Activated CD8-positive, alpha-beta T cell treated with anti-CD3 and anti-CD28 coated beads, Interleukin-2, amount 10 ng/mL, durations not matched to agents 7 days and 5 days (primary cell): ENCODE results near the gene GRIP1. TPM values are rescaled to one million over a fixed set of nuclear protein-coding genes. Genes with fewer than 3 reads are reported as not detected.

Experiments
- ATAC-seq: fragments of 150-1000 bp; cut with Tn5 transposase; one replicate; pipeline ENCODE4 v1.10.0; 2021; ENCODE audit warnings: moderate library complexity
- CTCF ChIA-PET: fragments of 350-600 bp; sonication (Branson Sonifier 250); formaldehyde crosslinking; loops from one replicate; lab custom pipeline; 2021; ENCODE audit warnings: antibody characterized with exemption; lab: Charles Lee
- POLR2A ChIA-PET: fragments of 350-600 bp; sonication (Branson Sonifier 250); formaldehyde crosslinking; loops from one replicate; lab custom pipeline; 2021; ENCODE audit warnings: antibody characterized with exemption; lab: Charles Lee
- DNase-seq: peaks from one replicate; pipeline ENCODE4 v3.0.0-alpha.2; 2020
- H3K27ac Mint-ChIP-seq: one replicate; pipeline ENCODE4 v1.8.0; 2021; ENCODE audit warnings: mild to moderate bottlenecking, mixed read lengths
- H3K27me3 Mint-ChIP-seq: one replicate; pipeline ENCODE4 v1.8.0; 2021; ENCODE audit warnings: low read depth, mixed read lengths
- H3K36me3 Mint-ChIP-seq: one replicate; pipeline ENCODE4 v1.8.0; 2021; ENCODE audit warnings: low read depth, mixed read lengths
- H3K4me1 Mint-ChIP-seq: one replicate; pipeline ENCODE4 v1.8.0; 2021; ENCODE audit warnings: low read depth, mixed read lengths
- H3K4me3 Mint-ChIP-seq: one replicate; pipeline ENCODE4 v1.8.0; 2021; ENCODE audit warnings: mild to moderate bottlenecking, mixed read lengths
- H3K9me3 Mint-ChIP-seq: one replicate; pipeline ENCODE4 v1.8.0; 2022; ENCODE audit warnings: mixed read lengths; ENCODE audit not compliant: insufficient read depth
- total RNA-seq, 2 experiments: library from RNA; stranded (reverse); gene quantifications; one replicate each; pipeline ENCODE4 v1.2.3, GENCODE V29; 2021

GRIP1 gene
- total RNA-seq, 2 experiments from 2014 or later = 0.29 to 0.55 TPM

DNA sequence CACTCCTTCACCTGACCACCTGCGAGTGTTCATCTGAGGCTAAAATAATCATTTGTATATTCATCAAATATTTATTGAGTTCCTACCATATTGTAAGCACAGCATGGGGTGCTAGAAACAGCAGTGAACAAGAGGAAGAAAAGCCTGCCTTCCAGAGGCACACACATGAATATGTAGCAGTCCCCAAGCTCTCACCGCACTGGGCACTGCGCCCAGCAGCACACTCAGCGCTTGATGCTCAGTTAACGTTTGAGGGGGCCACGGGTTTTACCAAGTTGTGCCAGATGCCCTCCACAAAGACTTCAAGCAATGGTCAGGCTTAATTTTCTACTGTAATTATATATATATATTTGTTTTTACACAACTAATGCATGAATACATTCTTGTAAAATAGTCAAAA lies 324.6 kb downstream of the GRIP1 start:
- CTCF ChIA-PET = interaction anchor here (1.2 kb wide), 1 partner anchor 84 kb away, joined by 5 read pairs; no protein-coding TSS in a partner anchor
- H3K36me3 Mint-ChIP-seq = peaks cover 2% of the 10 kb centered on the region
- no peak overlapping the region for H3K27ac Mint-ChIP-seq
- POLR2A ChIA-PET = no interaction called here
- H3K27me3 Mint-ChIP-seq = no peaks in the 10 kb centered on the region
- no peaks in the 10 kb centered on the region for H3K4me1 Mint-ChIP-seq
- H3K4me3 Mint-ChIP-seq = no peak overlapping the region
- no peaks in the 10 kb centered on the region for H3K9me3 Mint-ChIP-seq
- ATAC-seq = no peak
- no peak for DNase-seq

DNA sequence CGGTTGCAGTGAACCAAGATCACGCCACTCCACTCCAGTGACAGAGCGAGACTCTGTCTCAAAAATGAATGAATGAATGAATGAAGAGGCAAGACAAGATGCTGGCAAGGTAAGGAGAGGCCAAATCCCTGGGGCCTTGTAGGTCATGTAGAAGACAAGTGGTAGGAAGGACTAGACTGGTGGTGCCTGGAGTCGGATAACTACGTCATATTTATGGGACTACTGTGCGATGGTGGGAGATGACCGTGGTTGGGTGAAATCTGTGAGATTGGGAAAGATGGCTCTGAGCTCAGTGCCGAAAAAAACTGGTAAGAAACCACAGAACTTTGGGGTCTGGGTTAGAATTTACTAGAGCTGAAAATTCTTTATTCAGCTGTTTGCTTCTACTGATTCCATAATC lies 326.0 kb downstream of the GRIP1 start:
- Mint-ChIP-seq H3K4me3 (no peak overlapping the region), H3K27ac (no peak overlapping the region), H3K36me3 (peaks cover 6% of the 10 kb centered on the region), H3K4me1 (no peaks in the 10 kb centered on the region), H3K9me3 (no peaks in the 10 kb centered on the region), H3K27me3 (no peaks in the 10 kb centered on the region)
- no peak for DNase-seq
- ATAC-seq = no peak
- POLR2A ChIA-PET = no interaction called here
- CTCF ChIA-PET = interaction anchor here (1.4 to 2.1 kb wide), 2 partner anchors 23 to 56 kb away, joined by 4 to 7 read pairs; no protein-coding TSS in a partner anchor

DNA sequence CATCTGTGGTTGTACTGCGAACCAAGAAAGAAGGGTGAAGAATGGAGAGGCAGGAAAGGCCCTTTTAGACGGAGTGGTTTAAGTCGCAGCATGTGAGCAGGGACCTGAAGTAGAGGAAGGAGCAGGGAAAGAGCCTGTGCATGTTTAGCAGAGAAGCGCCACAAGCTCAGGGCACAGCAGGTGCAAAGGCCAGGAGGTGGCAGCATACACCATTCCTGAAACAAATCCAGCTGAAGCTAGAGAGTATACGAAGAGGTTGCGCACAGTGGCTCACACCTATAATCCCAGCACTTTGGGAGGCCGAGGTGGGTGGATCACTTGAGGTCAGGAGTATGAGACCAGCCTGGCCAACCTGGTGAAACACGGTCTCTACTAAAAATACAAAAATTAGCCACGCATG lies 326.7 kb downstream of the GRIP1 start:
- CTCF ChIA-PET = interaction anchor here (2.1 kb wide), 1 partner anchor 57 kb away, joined by 7 read pairs; no protein-coding TSS in a partner anchor
- ATAC-seq = no peak
- H3K4me1 Mint-ChIP-seq = no peaks in the 10 kb centered on the region
- H3K27me3 Mint-ChIP-seq = no peaks in the 10 kb centered on the region
- POLR2A ChIA-PET = no interaction called here
- no peaks in the 10 kb centered on the region for H3K9me3 Mint-ChIP-seq
- peak; percentile 36 for DNase-seq
- H3K36me3 Mint-ChIP-seq = peaks cover 9% of the 10 kb centered on the region
- no peak overlapping the region for H3K27ac Mint-ChIP-seq
- H3K4me3 Mint-ChIP-seq = no peak overlapping the region

DNA sequence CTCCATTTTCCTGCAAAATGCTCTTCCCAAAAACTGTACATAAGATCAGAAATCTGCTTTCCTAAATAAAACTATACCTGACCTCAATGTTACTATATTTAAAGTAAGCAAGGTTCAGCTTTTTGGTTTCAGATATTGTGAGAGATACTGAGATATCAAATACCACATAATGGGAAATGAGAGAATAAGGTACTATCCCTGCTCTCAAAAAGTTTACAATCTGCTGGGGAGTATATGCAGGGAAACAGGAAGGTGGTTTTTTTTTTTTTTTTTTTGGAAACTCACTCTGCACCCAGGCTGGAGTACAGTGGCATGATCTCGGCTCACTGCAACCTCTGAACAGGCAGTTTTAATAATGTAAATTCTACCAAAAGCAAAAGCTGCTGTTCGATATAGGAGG lies 327.6 kb downstream of the GRIP1 start:
- H3K27me3 Mint-ChIP-seq = no peaks in the 10 kb centered on the region
- H3K36me3 Mint-ChIP-seq = peaks cover 16% of the 10 kb centered on the region
- DNase-seq = no peak
- no peaks in the 10 kb centered on the region for H3K9me3 Mint-ChIP-seq
- H3K4me3 Mint-ChIP-seq = no peak overlapping the region
- no peaks in the 10 kb centered on the region for H3K4me1 Mint-ChIP-seq
- ChIA-PET CTCF (interaction anchor here (0.6 kb wide), 1 partner anchor 81 kb away, joined by 3 read pairs; no protein-coding TSS in a partner anchor), POLR2A (no interaction called here)
- H3K27ac Mint-ChIP-seq = no peak overlapping the region
- ATAC-seq = no peak

DNA sequence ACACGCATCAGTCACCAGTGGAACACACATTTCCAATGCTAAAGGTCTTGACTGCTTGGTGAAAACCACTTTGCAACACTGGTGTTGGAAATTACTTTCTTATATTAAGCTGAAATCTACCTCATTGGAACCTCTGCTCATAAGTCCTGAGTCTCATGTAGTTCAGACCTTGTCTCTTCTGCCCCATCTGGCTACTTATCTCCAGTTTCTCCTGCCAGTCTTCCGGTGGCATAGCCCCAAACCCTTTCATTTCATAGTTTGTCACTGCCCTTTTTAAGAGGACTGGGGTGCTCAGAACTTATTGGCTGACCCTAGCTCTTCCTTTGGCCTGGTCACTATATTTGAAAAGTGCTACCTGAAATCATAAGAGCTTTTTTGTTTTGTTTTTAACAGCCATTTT lies 332.9 kb downstream of the GRIP1 start:
- Mint-ChIP-seq H3K36me3 (peaks cover 61% of the 10 kb centered on the region), H3K4me1 (peaks cover 10% of the 10 kb centered on the region), H3K4me3 (no peak overlapping the region), H3K27ac (no peak overlapping the region), H3K27me3 (no peaks in the 10 kb centered on the region), H3K9me3 (peaks cover 13% of the 10 kb centered on the region)
- POLR2A ChIA-PET = no interaction called here
- no peak for ATAC-seq
- CTCF ChIA-PET = interaction anchor here (0.8 to 1.4 kb wide), 2 partner anchors 54 to 320 kb away, joined by 3 read pairs; no protein-coding TSS in a partner anchor
- DNase-seq = no peak

DNA sequence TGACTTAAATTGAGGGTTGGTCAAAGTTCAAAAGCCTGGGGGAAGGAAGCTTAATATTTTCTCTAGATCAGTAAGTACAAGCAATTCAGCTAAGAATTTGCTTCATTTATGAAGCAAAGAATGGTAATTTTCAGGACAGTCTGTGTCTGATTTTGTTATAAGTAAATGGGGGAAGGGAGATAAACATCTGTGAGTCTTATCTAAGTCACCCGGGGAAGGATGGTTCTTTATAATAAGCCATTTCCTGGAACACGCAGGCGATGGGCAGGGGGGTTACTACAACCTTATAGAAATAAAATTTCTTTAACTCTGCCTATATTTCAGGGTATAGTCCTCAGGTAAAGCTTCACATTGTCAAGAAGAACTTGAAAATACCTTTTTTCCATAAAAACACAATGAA lies 333.7 kb downstream of the GRIP1 start:
- ATAC-seq (no peak), DNase-seq (no peak)
- Mint-ChIP-seq H3K36me3 (peaks cover 68% of the 10 kb centered on the region), H3K27me3 (no peaks in the 10 kb centered on the region), H3K4me1 (peaks cover 10% of the 10 kb centered on the region), H3K27ac (no peak overlapping the region), H3K9me3 (peaks cover 14% of the 10 kb centered on the region), H3K4me3 (no peak overlapping the region)
- ChIA-PET CTCF (interaction anchor here (0.8 to 1.4 kb wide), 2 partner anchors 55 to 319 kb away, joined by 3 read pairs; no protein-coding TSS in a partner anchor), POLR2A (no interaction called here)

DNA sequence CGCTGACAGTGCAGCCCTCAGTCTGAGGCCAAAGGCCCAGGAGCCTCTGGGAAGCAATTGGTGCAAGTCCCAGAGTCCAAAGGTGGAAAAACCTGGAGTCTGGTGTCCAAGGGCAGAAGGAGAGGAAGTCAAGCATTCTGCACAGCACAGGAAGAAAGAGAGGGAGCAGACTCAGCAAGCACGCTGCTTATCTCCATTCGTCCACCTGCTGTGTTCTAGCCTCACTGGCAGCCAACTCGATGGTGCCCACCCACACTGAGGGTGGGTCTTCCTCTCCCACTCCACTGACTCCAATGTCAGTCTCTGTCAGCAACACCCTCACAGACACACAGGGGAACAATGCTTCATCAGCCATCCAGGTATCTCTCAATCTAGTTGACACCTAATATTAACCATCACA lies 337.8 kb downstream of the GRIP1 start:
- Mint-ChIP-seq H3K4me3 (no peak overlapping the region), H3K36me3 (peaks cover 77% of the 10 kb centered on the region), H3K9me3 (peaks cover 20% of the 10 kb centered on the region), H3K4me1 (peaks cover 10% of the 10 kb centered on the region), H3K27ac (no peak overlapping the region), H3K27me3 (no peaks in the 10 kb centered on the region)
- ATAC-seq = no peak
- CTCF ChIA-PET = no interaction called here
- POLR2A ChIA-PET = no interaction called here
- DNase-seq = no peak

DNA sequence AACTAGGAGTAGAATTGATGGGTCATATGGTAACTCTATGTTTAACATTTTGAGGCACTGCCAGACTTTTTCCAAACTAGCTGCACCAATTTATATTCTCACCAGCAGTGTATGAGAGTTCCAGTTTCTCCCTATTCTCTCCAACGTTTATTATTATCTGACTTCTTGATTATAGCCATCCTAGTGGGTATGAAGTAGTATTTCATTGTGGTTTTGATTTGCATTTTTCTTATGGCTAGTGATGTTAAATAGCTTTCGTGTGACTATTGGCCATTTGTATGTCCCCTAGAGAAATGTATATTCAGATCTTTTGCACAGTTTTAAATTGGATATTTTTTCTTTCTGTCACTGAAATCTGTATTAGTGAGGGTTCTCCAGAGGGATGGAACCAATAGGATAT lies 338.7 kb downstream of the GRIP1 start:
- ATAC-seq (no peak), DNase-seq (no peak)
- POLR2A ChIA-PET = no interaction called here
- H3K27ac Mint-ChIP-seq = no peak overlapping the region
- CTCF ChIA-PET = no interaction called here
- peaks cover 19% of the 10 kb centered on the region for H3K9me3 Mint-ChIP-seq
- no peak overlapping the region for H3K4me3 Mint-ChIP-seq
- H3K27me3 Mint-ChIP-seq = no peaks in the 10 kb centered on the region
- H3K4me1 Mint-ChIP-seq = peaks cover 10% of the 10 kb centered on the region
- H3K36me3 Mint-ChIP-seq = peaks cover 67% of the 10 kb centered on the region

DNA sequence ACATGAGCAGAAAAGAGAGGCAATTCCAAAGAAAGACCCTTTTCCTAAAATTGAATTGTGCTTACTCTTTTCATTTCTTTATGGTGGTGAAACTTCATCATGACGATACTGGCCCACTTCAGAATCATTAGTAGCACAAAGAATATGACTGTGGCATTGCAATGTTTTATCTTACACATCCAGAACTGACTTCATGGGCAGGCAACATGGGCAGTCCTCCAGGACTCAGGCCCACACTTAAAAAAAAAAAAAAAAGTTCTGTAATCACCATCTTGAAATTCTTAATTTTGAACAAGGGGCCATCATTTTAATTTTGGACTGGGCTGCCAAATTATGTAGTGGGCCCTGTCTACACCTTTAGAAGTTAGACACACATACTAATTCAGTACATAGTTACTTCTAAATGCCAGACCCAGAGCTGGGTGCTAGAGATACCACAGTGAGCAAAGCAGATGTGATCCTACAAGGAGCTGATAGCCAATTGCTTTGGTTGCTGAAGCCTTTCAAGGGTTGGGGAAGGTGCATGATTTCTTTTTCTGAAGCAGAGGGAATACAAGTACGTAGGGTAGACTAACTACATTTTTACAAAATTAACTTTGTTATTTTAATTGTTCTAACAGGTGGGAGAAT lies 341.4 kb downstream of the GRIP1 start:
- Mint-ChIP-seq H3K36me3 (peaks cover 56% of the 10 kb centered on the region), H3K4me3 (no peak overlapping the region), H3K27ac (no peak overlapping the region), H3K9me3 (peaks cover 16% of the 10 kb centered on the region), H3K27me3 (no peaks in the 10 kb centered on the region), H3K4me1 (no peaks in the 10 kb centered on the region)
- ChIA-PET CTCF (no interaction called here), POLR2A (no interaction called here)
- DNase-seq = no peak
- ATAC-seq = no peak

DNA sequence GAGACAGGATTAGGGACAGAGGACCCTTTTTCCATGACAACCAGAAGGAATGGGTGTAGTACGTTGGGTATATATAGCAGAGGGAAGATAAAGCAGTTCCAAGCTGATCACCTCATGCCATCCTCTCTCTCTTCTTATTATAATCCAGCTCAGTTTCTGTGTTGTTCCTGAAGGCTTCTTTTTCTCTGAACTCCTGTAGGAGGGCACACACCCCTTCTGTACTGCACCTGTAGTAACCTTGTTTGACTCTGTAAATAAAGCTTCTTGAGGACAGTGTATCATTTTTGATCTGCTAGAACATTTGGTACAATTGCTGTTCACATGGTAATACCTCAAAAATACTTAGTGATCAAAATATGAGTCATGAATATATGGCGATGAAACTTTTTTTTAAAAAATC lies 343.1 kb downstream of the GRIP1 start:
- no peak overlapping the region for H3K27ac Mint-ChIP-seq
- ChIA-PET POLR2A (no interaction called here), CTCF (no interaction called here)
- H3K36me3 Mint-ChIP-seq = peaks cover 57% of the 10 kb centered on the region
- no peak for DNase-seq
- no peak overlapping the region for H3K4me3 Mint-ChIP-seq
- H3K4me1 Mint-ChIP-seq = no peaks in the 10 kb centered on the region
- peaks cover 7% of the 10 kb centered on the region for H3K9me3 Mint-ChIP-seq
- no peak for ATAC-seq
- H3K27me3 Mint-ChIP-seq = no peaks in the 10 kb centered on the region

DNA sequence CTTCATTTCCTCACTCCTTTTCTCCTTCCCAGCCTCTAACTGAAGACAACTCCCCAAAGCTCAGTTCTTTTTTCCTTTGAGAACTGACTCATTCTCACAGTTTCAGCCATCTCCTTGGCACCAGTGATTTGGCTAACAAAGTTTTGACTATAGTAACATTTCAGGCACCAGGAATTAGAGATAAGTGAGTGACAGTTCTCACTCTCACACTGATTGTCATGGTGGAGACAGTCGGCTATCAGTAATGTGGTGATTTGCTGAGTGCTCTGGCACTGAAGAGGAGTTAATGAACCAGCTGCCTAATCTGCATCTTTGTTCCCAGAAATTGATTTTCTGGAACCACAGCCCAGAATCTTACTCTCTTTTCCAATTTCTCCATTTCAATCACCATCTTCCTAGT lies 347.1 kb downstream of the GRIP1 start:
- H3K36me3 Mint-ChIP-seq = peaks cover 48% of the 10 kb centered on the region
- ChIA-PET POLR2A (no interaction called here), CTCF (no interaction called here)
- no peak for DNase-seq
- no peak overlapping the region for H3K27ac Mint-ChIP-seq
- no peaks in the 10 kb centered on the region for H3K9me3 Mint-ChIP-seq
- peaks cover 3% of the 10 kb centered on the region for H3K4me1 Mint-ChIP-seq
- no peak overlapping the region for H3K4me3 Mint-ChIP-seq
- no peaks in the 10 kb centered on the region for H3K27me3 Mint-ChIP-seq
- no peak for ATAC-seq

DNA sequence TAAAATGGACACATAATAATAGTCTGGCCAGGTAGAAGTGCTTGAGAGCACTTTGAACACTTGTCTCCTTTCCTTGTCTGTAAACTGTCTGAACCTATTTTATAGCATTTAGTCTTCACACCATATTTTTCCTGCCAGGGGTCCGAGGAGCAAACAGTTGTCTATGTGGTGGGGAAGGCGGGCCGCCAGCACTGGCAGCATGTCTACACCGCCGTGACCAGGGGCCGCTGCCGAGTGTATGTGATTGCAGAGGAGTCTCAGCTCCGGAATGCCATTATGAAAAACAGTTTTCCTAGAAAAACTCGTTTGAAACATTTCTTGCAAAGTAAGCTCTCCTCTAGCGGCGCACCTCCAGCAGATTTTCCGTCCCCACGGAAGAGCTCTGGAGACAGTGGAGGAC lies 347.9 kb downstream of the GRIP1 start:
- peaks cover 50% of the 10 kb centered on the region for H3K36me3 Mint-ChIP-seq
- ChIA-PET CTCF (no interaction called here), POLR2A (no interaction called here)
- ATAC-seq (no peak), DNase-seq (no peak)
- no peaks in the 10 kb centered on the region for H3K9me3 Mint-ChIP-seq
- no peak overlapping the region for H3K4me3 Mint-ChIP-seq
- H3K4me1 Mint-ChIP-seq = peaks cover 3% of the 10 kb centered on the region
- H3K27ac Mint-ChIP-seq = no peak overlapping the region
- no peaks in the 10 kb centered on the region for H3K27me3 Mint-ChIP-seq
